Panc1 (cell line): ENCODE data around the gene TESMIN. TPM values are rescaled to one million over a fixed set of nuclear protein-coding genes. Genes with fewer than 3 reads are reported as not detected.

Experiments used
- ATAC-seq: fragments of 200-7000 bp; cut with Tn5 transposase; 2 replicates; pipeline ENCODE4 v1.9.1; 2020; ENCODE audit warnings: mild to moderate bottlenecking, moderate library complexity
- BruUV-seq: library from RNA; stranded (reverse); fragments of 400-500 nt; replicated peaks from 2 replicates; lab custom pipeline; 2021; lab: Mats Ljungman, UMichigan
- CTCF ChIA-PET: fragments of 300-600 bp; sonication (Branson Sonifier 250); formaldehyde crosslinking; loops from one replicate; lab custom pipeline; 2022; ENCODE audit warnings: antibody characterized with exemption; lab: Charles Lee
- POLR2A ChIA-PET: fragments of 300-600 bp; sonication (Branson Sonifier 250); formaldehyde crosslinking; loops from one replicate; lab custom pipeline; 2022; ENCODE audit warnings: antibody characterized with exemption; lab: Charles Lee
- DNase-seq: peaks from one replicate; pipeline ENCODE4 v3.0.0-alpha.2; 2010; ENCODE audit warnings: low read depth, low spot score
- H3K27ac ChIP-seq: 2 replicates; pipeline ENCODE4 v1.5.1; 2011; ENCODE audit warnings: mild to moderate bottlenecking, low read length, inconsistent platforms
- H3K27me3 ChIP-seq: fragments of 200-500 bp; sonication (Bioruptor generic); 2 replicates; pipeline ENCODE4 v1.6.0; 2014; ENCODE audit warnings: low read length, inconsistent platforms; ENCODE audit not compliant: control insufficient read depth, insufficient read depth
- H3K36me3 ChIP-seq: fragments of 200-500 bp; sonication (Bioruptor generic); 2 replicates; pipeline ENCODE4 v1.5.1; 2014; ENCODE audit warnings: inconsistent platforms, mild to moderate bottlenecking, low read length, moderate library complexity; ENCODE audit not compliant: control insufficient read depth, insufficient read depth
- H3K4me1 ChIP-seq: 2 replicates; pipeline ENCODE4 v1.5.1; 2011; ENCODE audit warnings: inconsistent platforms, mild to moderate bottlenecking, low read length, moderate library complexity; ENCODE audit not compliant: control insufficient read depth, insufficient read depth
- H3K4me3 ChIP-seq, 2 experiments: 2 replicates each; pipeline ENCODE4 v1.5.1; 2011 to 2012; ENCODE audit warnings: low read depth in 2 of 2, low read length in 2 of 2, mild to moderate bottlenecking in 2 of 2, inconsistent platforms in 1 of 2, moderate library complexity in 1 of 2
- H3K9me3 ChIP-seq: fragments of 200-500 bp; sonication (Bioruptor generic); 2 replicates; pipeline ENCODE4 v1.5.1; 2014; ENCODE audit warnings: low read depth, mild to moderate bottlenecking, inconsistent platforms, low read length, moderate library complexity; ENCODE audit not compliant: control insufficient read depth, insufficient read depth
- POLR2AphosphoS5 ChIP-seq: IDR thresholded peaks from 2 replicates; pipeline ENCODE4 v1.6.1; 2012; ENCODE audit warnings: mild to moderate bottlenecking, low read depth, low read length, moderate library complexity
- SIN3A ChIP-seq: IDR thresholded peaks from 2 replicates; pipeline ENCODE4 v1.6.1; 2012; ENCODE audit warnings: low read depth, mild to moderate bottlenecking, low read length, moderate library complexity, borderline replicate concordance; ENCODE audit not compliant: insufficient read depth
- TCF7L2 ChIP-seq: IDR thresholded peaks from 2 replicates; pipeline ENCODE4 v1.6.1; 2011; ENCODE audit warnings: mild to moderate bottlenecking, low read depth, low read length, inconsistent platforms
- in situ Hi-C: cut with HindIII; loops from 2 replicates; pipeline ENCODE4 v1.10.0; 2016; ENCODE audit warnings: low sequenced_read_pairs, low pct_unique_long_range_greater_than_20kb
- intact Hi-C: fragments of 100-400 bp; cut with micrococcal nuclease; formaldehyde crosslinking; loops from one replicate; pipeline ENCODE4 v1.10.0; 2022; ENCODE audit not compliant: unreplicated experiment
- total RNA-seq: library from RNA; stranded (reverse); gene quantifications from one replicate; pipeline ENCODE4 v1.2.1, GENCODE V29; 2021; ENCODE audit not compliant: unreplicated experiment
- TF ChIP-seq, protein P1 (sequence below): fragments of 450-650 bp; IDR thresholded peaks from 2 replicates; pipeline ENCODE4 v1.5.1; 2017; ENCODE audit warnings: mild to moderate bottlenecking
- TF ChIP-seq, protein P2 (sequence below), 2 experiments: IDR thresholded peaks; 2 replicates each; pipeline ENCODE4 v1.6.1; 2011 to 2012; ENCODE audit warnings: low read depth in 2 of 2, control low read depth in 1 of 2, low read length in 1 of 2, mild to moderate bottlenecking in 1 of 2, moderate library complexity in 1 of 2; ENCODE audit not compliant: insufficient read depth in 1 of 2

TESMIN gene
- total RNA-seq, 1 experiment from 2014 or later: 47.6 TPM

- intact Hi-C loops: no loop called here
These were observed 23.5 kb downstream of the TESMIN start for GRCh38 chr11:68727783-68728182.

GRCh38 chr11:68724293-68724692, 27.0 kb downstream of the TESMIN start:
- ChIA-PET CTCF (no interaction called here), POLR2A (no interaction called here)
- Histone ChIP-seq H3K27me3 (no peaks in the 10 kb centered on the region), H3K36me3 (no peaks in the 10 kb centered on the region), H3K27ac (no peak overlapping the region), H3K4me1 (no peaks in the 10 kb centered on the region), H3K4me3 (no peak overlapping the region), H3K9me3 (no peaks in the 10 kb centered on the region)
- ATAC-seq (peak; percentile 42; the same call in 1 of the 2 replicates), DNase-seq (no peak)
- BruUV-seq: no TSS peak
- TF ChIP-seq TCF7L2: no peak
- TF ChIP-seq, protein P1, sequence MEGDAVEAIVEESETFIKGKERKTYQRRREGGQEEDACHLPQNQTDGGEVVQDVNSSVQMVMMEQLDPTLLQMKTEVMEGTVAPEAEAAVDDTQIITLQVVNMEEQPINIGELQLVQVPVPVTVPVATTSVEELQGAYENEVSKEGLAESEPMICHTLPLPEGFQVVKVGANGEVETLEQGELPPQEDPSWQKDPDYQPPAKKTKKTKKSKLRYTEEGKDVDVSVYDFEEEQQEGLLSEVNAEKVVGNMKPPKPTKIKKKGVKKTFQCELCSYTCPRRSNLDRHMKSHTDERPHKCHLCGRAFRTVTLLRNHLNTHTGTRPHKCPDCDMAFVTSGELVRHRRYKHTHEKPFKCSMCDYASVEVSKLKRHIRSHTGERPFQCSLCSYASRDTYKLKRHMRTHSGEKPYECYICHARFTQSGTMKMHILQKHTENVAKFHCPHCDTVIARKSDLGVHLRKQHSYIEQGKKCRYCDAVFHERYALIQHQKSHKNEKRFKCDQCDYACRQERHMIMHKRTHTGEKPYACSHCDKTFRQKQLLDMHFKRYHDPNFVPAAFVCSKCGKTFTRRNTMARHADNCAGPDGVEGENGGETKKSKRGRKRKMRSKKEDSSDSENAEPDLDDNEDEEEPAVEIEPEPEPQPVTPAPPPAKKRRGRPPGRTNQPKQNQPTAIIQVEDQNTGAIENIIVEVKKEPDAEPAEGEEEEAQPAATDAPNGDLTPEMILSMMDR: no peak
- no peak for TF ChIP-seq SIN3A
- no peak for TF ChIP-seq POLR2AphosphoS5
- TF ChIP-seq, protein P2, sequence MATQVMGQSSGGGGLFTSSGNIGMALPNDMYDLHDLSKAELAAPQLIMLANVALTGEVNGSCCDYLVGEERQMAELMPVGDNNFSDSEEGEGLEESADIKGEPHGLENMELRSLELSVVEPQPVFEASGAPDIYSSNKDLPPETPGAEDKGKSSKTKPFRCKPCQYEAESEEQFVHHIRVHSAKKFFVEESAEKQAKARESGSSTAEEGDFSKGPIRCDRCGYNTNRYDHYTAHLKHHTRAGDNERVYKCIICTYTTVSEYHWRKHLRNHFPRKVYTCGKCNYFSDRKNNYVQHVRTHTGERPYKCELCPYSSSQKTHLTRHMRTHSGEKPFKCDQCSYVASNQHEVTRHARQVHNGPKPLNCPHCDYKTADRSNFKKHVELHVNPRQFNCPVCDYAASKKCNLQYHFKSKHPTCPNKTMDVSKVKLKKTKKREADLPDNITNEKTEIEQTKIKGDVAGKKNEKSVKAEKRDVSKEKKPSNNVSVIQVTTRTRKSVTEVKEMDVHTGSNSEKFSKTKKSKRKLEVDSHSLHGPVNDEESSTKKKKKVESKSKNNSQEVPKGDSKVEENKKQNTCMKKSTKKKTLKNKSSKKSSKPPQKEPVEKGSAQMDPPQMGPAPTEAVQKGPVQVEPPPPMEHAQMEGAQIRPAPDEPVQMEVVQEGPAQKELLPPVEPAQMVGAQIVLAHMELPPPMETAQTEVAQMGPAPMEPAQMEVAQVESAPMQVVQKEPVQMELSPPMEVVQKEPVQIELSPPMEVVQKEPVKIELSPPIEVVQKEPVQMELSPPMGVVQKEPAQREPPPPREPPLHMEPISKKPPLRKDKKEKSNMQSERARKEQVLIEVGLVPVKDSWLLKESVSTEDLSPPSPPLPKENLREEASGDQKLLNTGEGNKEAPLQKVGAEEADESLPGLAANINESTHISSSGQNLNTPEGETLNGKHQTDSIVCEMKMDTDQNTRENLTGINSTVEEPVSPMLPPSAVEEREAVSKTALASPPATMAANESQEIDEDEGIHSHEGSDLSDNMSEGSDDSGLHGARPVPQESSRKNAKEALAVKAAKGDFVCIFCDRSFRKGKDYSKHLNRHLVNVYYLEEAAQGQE (IDR thresholded peaks at IDR 0.05; ENCODE audit: insufficient read depth in 1 of 2, low read depth in 2 of 2, low read length in 1 of 2): no peak
- in situ Hi-C loops: no loop called here
- intact Hi-C loops: no loop called here

More at GRCh38 chr11:68727783-68728182, 23.5 kb downstream of the TESMIN start:
- DNase-seq (no peak), ATAC-seq (no peak)
- Histone ChIP-seq H3K36me3 (no peaks in the 10 kb centered on the region), H3K9me3 (no peaks in the 10 kb centered on the region), H3K4me1 (no peaks in the 10 kb centered on the region), H3K27me3 (no peaks in the 10 kb centered on the region), H3K4me3 (no peak overlapping the region), H3K27ac (no peak overlapping the region)
- TF ChIP-seq SIN3A: no peak
- TF ChIP-seq, protein P1: peak; percentile 49; the same call in 1 of the 2 replicates
- ChIA-PET POLR2A (no interaction called here), CTCF (no interaction called here)
- BruUV-seq: no TSS peak
- in situ Hi-C loops: no loop called here
